OCI-LY7 (cell line): Measurements from ENCODE around the gene ZNF423. TPM values are rescaled to one million over a fixed set of nuclear protein-coding genes. Genes with fewer than 3 reads are reported as not detected.

Experiments used
- BruUV-seq: library from RNA; stranded (reverse); fragments of 400-500 nt; replicated peaks from 2 replicates; lab custom pipeline; 2021; lab: Mats Ljungman, UMichigan
- CTCF ChIA-PET: fragments of 300-600 bp; sonication (Branson Sonifier 250); formaldehyde crosslinking; loops from one replicate; lab custom pipeline; 2022; ENCODE audit warnings: antibody characterized with exemption; ENCODE audit not compliant: unreplicated experiment; lab: Charles Lee
- POLR2A ChIA-PET: fragments of 300-600 bp; sonication (Branson Sonifier 250); formaldehyde crosslinking; loops from one replicate; lab custom pipeline; 2022; ENCODE audit warnings: antibody characterized with exemption; lab: Charles Lee
- DNase-seq: peaks from one replicate; pipeline ENCODE4 v3.0.0-alpha.2; 2015; ENCODE audit warnings: low spot score
- H2AFZ ChIP-seq: fragments of 200-600 bp; sonication (generic), shearing (Covaris generic); 2 replicates; pipeline ENCODE4 v1.6.1; 2014; ENCODE audit warnings: mild to moderate bottlenecking, antibody characterized with exemption, low read length, moderate library complexity
- H3K27ac ChIP-seq: fragments of 200-600 bp; sonication (generic); 2 replicates; pipeline ENCODE4 v1.5.1; 2014; ENCODE audit warnings: mixed run types, low read depth, mild to moderate bottlenecking, moderate library complexity, low read length, inconsistent platforms; ENCODE audit not compliant: poor library complexity, severe bottlenecking
- H3K36me3 ChIP-seq: fragments of 200-600 bp; sonication (generic); 2 replicates; pipeline ENCODE4 v1.6.1; 2014; ENCODE audit warnings: mild to moderate bottlenecking, antibody characterized with exemption, low read length, moderate library complexity, mixed read lengths; ENCODE audit not compliant: insufficient read depth
- H3K4me1 ChIP-seq: fragments of 200-600 bp; sonication (generic); 2 replicates; pipeline ENCODE4 v1.5.1; 2014; ENCODE audit warnings: mild to moderate bottlenecking, low read length; ENCODE audit not compliant: insufficient read depth, poor library complexity, severe bottlenecking
- H3K4me2 ChIP-seq: fragments of 200-600 bp; sonication (generic); 2 replicates; pipeline ENCODE4 v1.6.1; 2014; ENCODE audit warnings: mild to moderate bottlenecking, low read length
- H3K4me3 ChIP-seq: fragments of 200-600 bp; sonication (generic); 2 replicates; pipeline ENCODE4 v1.5.1; 2014; ENCODE audit warnings: mild to moderate bottlenecking, low read depth, low read length; ENCODE audit not compliant: poor library complexity, severe bottlenecking
- H3K79me2 ChIP-seq: fragments of 200-600 bp; sonication (generic); 2 replicates; pipeline ENCODE4 v1.6.1; 2016; ENCODE audit warnings: low read depth, mild to moderate bottlenecking, low read length, moderate library complexity, mixed read lengths; ENCODE audit not compliant: insufficient read depth
- H3K9me2 ChIP-seq: fragments of 200-600 bp; sonication (generic); 2 replicates; pipeline ENCODE4 v1.6.1; 2016; ENCODE audit warnings: mild to moderate bottlenecking, low read length, mixed read lengths; ENCODE audit not compliant: insufficient read depth
- H3K9me3 ChIP-seq: fragments of 200-600 bp; sonication (generic); 2 replicates; pipeline ENCODE4 v1.6.1; 2014; ENCODE audit warnings: mild to moderate bottlenecking, mixed run types, low read length, mixed read lengths
- H4K20me1 ChIP-seq: fragments of 200-600 bp; sonication (generic); 2 replicates; pipeline ENCODE4 v1.6.1; 2014; ENCODE audit warnings: mild to moderate bottlenecking, antibody characterized with exemption, low read length, moderate library complexity, mixed read lengths; ENCODE audit not compliant: insufficient read depth
- CTCF ChIP-seq: fragments of 200-600 bp; sonication (generic); conservative IDR thresholded peaks from 2 replicates; pipeline ENCODE4 v1.5.1; 2014; ENCODE audit warnings: mild to moderate bottlenecking, antibody characterized with exemption, low read length, moderate library complexity, mixed read lengths
- EZH2phosphoT487 ChIP-seq: fragments of 200-600 bp; sonication (generic); IDR thresholded peaks from 2 replicates; pipeline ENCODE4 v1.6.1; 2018; ENCODE audit warnings: low read depth, borderline replicate concordance, mild to moderate bottlenecking, mixed run types, antibody characterized with exemption, low read length, moderate library complexity, mixed read lengths
- intact Hi-C: fragments of 100-400 bp; cut with micrococcal nuclease; formaldehyde crosslinking; loops from one replicate; pipeline ENCODE4 v1.10.0; 2022; ENCODE audit not compliant: unreplicated experiment
- total RNA-seq, 2 experiments: library from RNA; depleted of rRNA in 1 of 2; stranded (reverse); fragments of >200 nt in 1 of 2; shearing (Covaris generic) in 1 of 2; gene quantifications; 2 replicates each; pipeline ENCODE4 v1.2.3, GENCODE V29; 2014 to 2022

Gene ZNF423
- total RNA-seq, 2 experiments from 2014 or later: 0.09 to 0.13 TPM

GRCh38 chr16:49756775-49757558 is 98.9 kb downstream of the ZNF423 start:
- POLR2A ChIA-PET: no interaction called here
- Histone ChIP-seq H3K4me1 (no peaks in the 10 kb centered on the region), H3K9me2 (no peaks in the 10 kb centered on the region), H3K4me2 (no peak overlapping the region), H3K36me3 (no peaks in the 10 kb centered on the region), H2AFZ (no peak overlapping the region), H3K79me2 (no peaks in the 10 kb centered on the region), H4K20me1 (no peaks in the 10 kb centered on the region), H3K4me3 (no peak overlapping the region), H3K9me3 (no peaks in the 10 kb centered on the region), H3K27ac (no peak overlapping the region)
- TF ChIP-seq CTCF: no peak
- no peak for TF ChIP-seq EZH2phosphoT487
- BruUV-seq: no TSS peak
- CTCF ChIA-PET: no interaction called here
- intact Hi-C loops: no loop called here
- DNase-seq: no peak

GRCh38 chr16:49755716-49756505 is 100.0 kb downstream of the ZNF423 start:
- no peaks in the 10 kb centered on the region for H3K9me2 ChIP-seq
- H4K20me1 ChIP-seq: no peaks in the 10 kb centered on the region
- H3K27ac ChIP-seq: no peak overlapping the region
- no peak for DNase-seq
- H3K4me2 ChIP-seq: no peak overlapping the region
- no peak overlapping the region for H2AFZ ChIP-seq
- no peaks in the 10 kb centered on the region for H3K4me1 ChIP-seq
- ChIA-PET POLR2A (no interaction called here), CTCF (no interaction called here)
- TF ChIP-seq CTCF (no peak), EZH2phosphoT487 (no peak)
- intact Hi-C loops: no loop called here
- no peaks in the 10 kb centered on the region for H3K9me3 ChIP-seq
- no peak overlapping the region for H3K4me3 ChIP-seq
- no peaks in the 10 kb centered on the region for H3K79me2 ChIP-seq
- no peaks in the 10 kb centered on the region for H3K36me3 ChIP-seq
- no TSS peak for BruUV-seq

- no peak overlapping the region for H3K4me2 ChIP-seq
- no peak overlapping the region for H2AFZ ChIP-seq
- CTCF ChIA-PET: no interaction called here
- no peaks in the 10 kb centered on the region for H3K9me3 ChIP-seq
- no peaks in the 10 kb centered on the region for H4K20me1 ChIP-seq
- no peaks in the 10 kb centered on the region for H3K9me2 ChIP-seq
- POLR2A ChIA-PET: no interaction called here
- no peak overlapping the region for H3K4me3 ChIP-seq
- no peak overlapping the region for H3K27ac ChIP-seq
- no peaks in the 10 kb centered on the region for H3K36me3 ChIP-seq
- no TSS peak for BruUV-seq
- H3K79me2 ChIP-seq: no peaks in the 10 kb centered on the region
- intact Hi-C loops: no loop called here
- TF ChIP-seq EZH2phosphoT487: no peak
- TF ChIP-seq CTCF: 0 out of 2 replicates have a peak, but pooled peaks have one; percentile 24
- no peaks in the 10 kb centered on the region for H3K4me1 ChIP-seq
- no peak for DNase-seq
These were observed 100.6 kb downstream of the ZNF423 start for GRCh38 chr16:49755313-49755620.
